GM12878 (cell line): ENCODE data around the gene CD82.

Source experiments
- ASH2L ChIP-seq: fragments of 300-600, 200-600 bp; sonication (generic); IDR thresholded peaks from 2 replicates; pipeline ENCODE4 v1.6.1; 2017; ENCODE audit warnings: low read depth, mild to moderate bottlenecking, borderline replicate concordance
- CREM ChIP-seq: IDR thresholded peaks from 2 replicates; pipeline ENCODE4 v1.6.1; 2014; ENCODE audit warnings: antibody characterized with exemption, low read depth
- CTCF ChIP-seq, 3 experiments: IDR thresholded peaks in 2 of 3; conservative IDR thresholded peaks in 1 of 3; 2 replicates each; pipeline ENCODE4 v1.5.1; 2011; ENCODE audit warnings: low read depth in 3 of 3, low read length in 3 of 3, mild to moderate bottlenecking in 3 of 3, control low read depth in 2 of 3, moderate library complexity in 2 of 3, inconsistent platforms in 1 of 3, mixed read lengths in 1 of 3; ENCODE audit not compliant: control insufficient read depth in 2 of 3, insufficient read depth in 1 of 3; ENCODE audit errors: extremely low read depth in 1 of 3
- DPF2 ChIP-seq: fragments of 450-650 bp; IDR thresholded peaks from 2 replicates; pipeline ENCODE4 v1.6.1; 2017; ENCODE audit warnings: mild to moderate bottlenecking
- EZH2 ChIP-seq: IDR thresholded peaks from 2 replicates; pipeline ENCODE4 v1.6.1; 2012; ENCODE audit warnings: low read depth, mild to moderate bottlenecking, control low read depth, inconsistent platforms, low read length, borderline replicate concordance; ENCODE audit not compliant: control insufficient read depth
- GATAD2B ChIP-seq: fragments of 450-650 bp; conservative IDR thresholded peaks from 2 replicates; pipeline ENCODE4 v1.6.1; 2017; ENCODE audit warnings: low read depth, mild to moderate bottlenecking, moderate library complexity
- JUND ChIP-seq: IDR thresholded peaks from 2 replicates; pipeline ENCODE4 v1.6.1; 2012; ENCODE audit warnings: low read depth, mild to moderate bottlenecking, low read length, improper control_type of control experiment, moderate library complexity
- RELB ChIP-seq: fragments of 450-650 bp; IDR thresholded peaks from 2 replicates; pipeline ENCODE4 v1.6.1; 2017; ENCODE audit warnings: low read depth, mild to moderate bottlenecking, moderate library complexity
- SMAD5 ChIP-seq: IDR thresholded peaks from 2 replicates; pipeline ENCODE4 v1.6.1; 2016; ENCODE audit warnings: antibody characterized with exemption, low read depth
- SP1 ChIP-seq: IDR thresholded peaks from one replicate; pipeline ENCODE4 v1.6.1; 2011; ENCODE audit warnings: low read depth, low read length
- TARDBP ChIP-seq: IDR thresholded peaks from 2 replicates; pipeline ENCODE4 v1.6.1; 2016; ENCODE audit warnings: borderline replicate concordance

- no peak for TF ChIP-seq CTCF (IDR thresholded peaks at IDR 0.05 in 2 of 3, conservative IDR thresholded peaks at IDR 0.05 in 1 of 3; ENCODE audit: control insufficient read depth in 2 of 3, extremely low read depth in 1 of 3, insufficient read depth in 1 of 3, low read depth in 3 of 3, low read length in 3 of 3)
- TF ChIP-seq GATAD2B = no peak
- TF ChIP-seq TARDBP = no peak
- no peak for TF ChIP-seq CREM
- no peak for TF ChIP-seq ASH2L
- no peak for TF ChIP-seq EZH2
- no peak for TF ChIP-seq JUND
- TF ChIP-seq SP1 = no peak
- TF ChIP-seq RELB = no peak
- no peak for TF ChIP-seq SMAD5
- no peak for TF ChIP-seq DPF2
These were observed 25.5 kb upstream of the CD82 start for GRCh38 chr11:44539971-44540370.
